Measurements from ENCODE around the gene TRPC4. TPM values are rescaled to one million over a fixed set of nuclear protein-coding genes. Genes with fewer than 3 reads are reported as not detected.

The TRPC4 gene
- total RNA-seq, 1 donor from 2014 or later: 8.1 TPM

DNA sequence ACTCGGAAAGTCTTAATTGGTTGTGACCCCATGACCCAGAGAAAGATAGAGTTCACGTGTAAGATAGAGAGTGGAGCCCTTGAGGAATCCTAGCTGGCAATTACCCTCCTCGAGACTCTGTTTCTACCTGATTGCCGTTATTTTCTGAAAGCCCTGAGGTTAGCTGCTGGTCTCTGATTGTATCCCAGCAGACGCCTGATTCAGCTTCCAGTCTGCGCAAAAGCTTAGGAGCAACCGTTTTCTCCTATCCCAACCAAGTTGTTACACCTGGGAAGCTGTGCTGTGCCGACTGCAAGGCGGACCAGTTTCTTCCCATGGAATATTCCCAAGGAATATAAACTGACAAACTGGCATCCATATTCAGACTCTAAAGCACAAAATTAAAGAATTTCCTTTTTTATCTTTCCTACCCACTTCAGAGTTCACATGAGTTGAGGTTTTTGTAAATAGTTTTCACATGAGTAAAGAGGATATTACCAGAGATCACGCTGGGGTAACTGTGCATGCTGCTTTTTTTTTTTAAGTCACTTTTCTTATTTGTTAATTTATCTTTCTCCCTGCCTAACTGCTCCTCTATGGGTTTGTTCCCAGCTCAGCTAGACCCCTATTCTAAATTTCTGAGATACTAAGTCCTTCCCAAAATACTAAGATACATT is 1.5 kb upstream of the TRPC4 start:
- H3K27ac ChIP-seq: no peak overlapping the region
- DNase-seq (ENCODE audit: low spot score in 2 of 2): no peak
- H3K4me3 ChIP-seq: peak overlapping the region in 1 of 2 donors; percentile 75
- no peak for TF ChIP-seq CTCF (IDR thresholded peaks at IDR 0.05)
- no peaks in the 10 kb centered on the region for H3K36me3 ChIP-seq
- no peaks in the 10 kb centered on the region for H3K4me1 ChIP-seq
- H3K9me3 ChIP-seq: no peaks in the 10 kb centered on the region
- no peaks in the 10 kb centered on the region for H3K27me3 ChIP-seq
- intact Hi-C loops (cut with DNase I): loop anchor here (10.0 kb wide), 1 partner anchor 484 kb away; no protein-coding TSS in a partner anchor

- H3K4me3 ChIP-seq: peak overlapping the region; percentile 68 to 75
- H3K27me3 ChIP-seq: no peaks in the 10 kb centered on the region
- no peaks in the 10 kb centered on the region for H3K4me1 ChIP-seq
- no peak for TF ChIP-seq CTCF (IDR thresholded peaks at IDR 0.05)
- DNase-seq (ENCODE audit: low spot score in 2 of 2): no peak
- H3K27ac ChIP-seq: no peak overlapping the region
- no peaks in the 10 kb centered on the region for H3K36me3 ChIP-seq
- intact Hi-C loops (cut with DNase I): loop anchor here (10.0 kb wide), 1 partner anchor 484 kb away; no protein-coding TSS in a partner anchor
- H3K9me3 ChIP-seq: no peaks in the 10 kb centered on the region
These were observed 895 bp upstream of the TRPC4 start for GRCh38 chr13:37870489-37870845.

DNA sequence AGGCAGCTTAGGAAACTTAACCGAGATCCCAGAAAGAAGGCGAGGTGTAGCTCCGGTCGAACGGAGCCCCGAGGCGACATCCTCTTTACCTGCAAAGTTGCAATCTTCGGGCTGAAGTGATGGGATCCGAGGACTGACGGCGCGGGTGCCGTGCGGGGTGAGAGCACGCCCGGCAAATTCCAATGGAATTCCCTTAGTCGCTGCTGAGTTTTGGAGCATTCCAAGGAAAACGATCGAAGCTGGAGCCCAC is 141 bp downstream of the TRPC4 start:
- no peak for DNase-seq (ENCODE audit: low spot score in 2 of 2)
- no peaks in the 10 kb centered on the region for H3K27me3 ChIP-seq
- TF ChIP-seq CTCF (IDR thresholded peaks at IDR 0.05): no peak
- intact Hi-C loops (cut with DNase I): no loop called here
- no peaks in the 10 kb centered on the region for H3K9me3 ChIP-seq
- H3K36me3 ChIP-seq: no peaks in the 10 kb centered on the region
- H3K4me1 ChIP-seq: no peaks in the 10 kb centered on the region
- peak overlapping the region; percentile 68 to 75 for H3K4me3 ChIP-seq
- peak overlapping the region; percentile 9 to 48 for H3K27ac ChIP-seq

DNA sequence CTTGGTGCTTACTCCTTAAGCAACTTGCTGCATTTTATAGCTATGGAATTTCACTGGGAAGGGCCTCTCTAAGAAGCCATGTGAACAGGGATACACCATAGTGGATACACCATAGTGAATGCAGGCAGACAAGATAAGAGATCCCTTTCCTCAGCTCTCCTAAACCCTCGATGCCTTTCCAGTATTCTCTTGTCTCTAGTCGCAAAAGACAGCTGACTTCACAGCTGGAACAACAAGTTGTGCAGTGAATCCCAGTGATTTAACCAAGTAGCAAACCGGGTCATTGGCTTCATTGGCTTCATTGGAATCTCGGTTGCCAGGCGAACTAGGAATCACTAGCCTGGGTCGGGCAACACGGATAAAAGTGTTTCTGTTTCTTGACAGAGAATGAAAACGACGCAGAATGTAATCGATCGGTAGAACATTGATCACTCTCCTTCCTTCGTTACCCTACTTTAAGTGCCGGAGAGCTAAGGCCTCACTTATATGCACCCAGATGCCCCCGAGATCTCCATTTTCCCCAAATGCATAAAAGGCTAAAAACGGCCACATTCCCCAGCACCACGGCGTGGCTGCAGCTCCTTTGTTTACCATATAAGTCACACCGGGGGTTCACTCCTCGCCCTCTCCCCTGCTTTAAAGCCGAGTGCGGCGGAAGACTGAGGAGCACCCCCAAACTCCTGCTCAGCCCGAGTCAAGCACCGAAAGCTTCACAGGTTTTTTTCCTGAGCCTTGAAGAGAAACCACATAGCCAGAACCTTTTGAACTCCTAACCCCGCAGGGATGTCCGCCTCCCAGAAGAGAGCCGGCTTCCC is 674 bp downstream of the TRPC4 start:
- Histone ChIP-seq H3K9me3 (no peaks in the 10 kb centered on the region), H3K27ac (peak overlapping the region; percentile 9 to 48), H3K4me1 (no peaks in the 10 kb centered on the region), H3K36me3 (no peaks in the 10 kb centered on the region), H3K4me3 (peak overlapping the region; percentile 68 to 75), H3K27me3 (no peaks in the 10 kb centered on the region)
- no peak for TF ChIP-seq CTCF (IDR thresholded peaks at IDR 0.05)
- no peak for DNase-seq (ENCODE audit: low spot score in 2 of 2)
- intact Hi-C loops (cut with DNase I): no loop called here

DNA sequence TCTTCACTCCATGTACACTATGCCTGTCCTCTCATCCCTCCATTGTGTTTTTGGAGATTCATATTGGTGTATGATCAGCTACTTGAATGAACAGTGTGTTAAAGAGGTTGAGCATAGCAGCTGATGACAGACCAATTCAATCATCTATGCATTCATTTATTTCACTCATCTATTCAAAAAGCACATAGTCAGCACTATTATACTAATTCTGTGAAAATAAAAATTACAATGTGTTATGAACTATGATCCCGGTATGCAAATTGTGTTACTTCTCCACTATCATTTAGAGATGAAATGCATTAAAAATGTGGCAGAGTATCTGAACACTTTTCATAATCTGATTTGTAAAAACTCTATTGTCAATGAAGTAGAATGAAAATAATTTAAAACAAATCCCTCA is 5.9 kb downstream of the TRPC4 start:
- Histone ChIP-seq H3K27ac (no peak overlapping the region), H3K4me1 (no peaks in the 10 kb centered on the region), H3K4me3 (no peak overlapping the region), H3K9me3 (no peaks in the 10 kb centered on the region), H3K36me3 (no peaks in the 10 kb centered on the region), H3K27me3 (no peaks in the 10 kb centered on the region)
- no peak for TF ChIP-seq CTCF (IDR thresholded peaks at IDR 0.05)
- DNase-seq (ENCODE audit: low spot score in 2 of 2): no peak
- intact Hi-C loops (cut with DNase I): no loop called here
